Raji (cell line): ENCODE data around the gene U2AF1L4.

Experiments
- POLR2A ChIP-seq: IDR thresholded peaks from 2 replicates; pipeline ENCODE4 v1.6.1; 2011; ENCODE audit warnings: low read depth, low read length, control low read depth; ENCODE audit not compliant: insufficient read depth

The U2AF1L4 gene

DNA sequence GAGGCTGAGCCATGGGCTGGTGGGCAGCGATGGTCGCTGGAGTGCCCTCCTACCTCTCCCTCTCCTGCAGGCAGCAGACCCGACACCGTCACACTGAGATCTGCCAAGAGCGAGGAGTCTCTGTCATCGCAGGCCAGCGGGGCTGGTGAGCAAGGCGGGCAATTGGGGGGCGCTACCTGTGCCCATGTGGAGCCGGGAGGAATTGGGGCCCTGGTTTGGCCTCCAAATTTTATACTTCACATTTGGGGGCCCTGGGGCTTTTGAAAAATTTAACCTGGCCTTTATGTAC, 40.1 kb upstream of the U2AF1L4 start:
- no peak for TF ChIP-seq POLR2A

DNA sequence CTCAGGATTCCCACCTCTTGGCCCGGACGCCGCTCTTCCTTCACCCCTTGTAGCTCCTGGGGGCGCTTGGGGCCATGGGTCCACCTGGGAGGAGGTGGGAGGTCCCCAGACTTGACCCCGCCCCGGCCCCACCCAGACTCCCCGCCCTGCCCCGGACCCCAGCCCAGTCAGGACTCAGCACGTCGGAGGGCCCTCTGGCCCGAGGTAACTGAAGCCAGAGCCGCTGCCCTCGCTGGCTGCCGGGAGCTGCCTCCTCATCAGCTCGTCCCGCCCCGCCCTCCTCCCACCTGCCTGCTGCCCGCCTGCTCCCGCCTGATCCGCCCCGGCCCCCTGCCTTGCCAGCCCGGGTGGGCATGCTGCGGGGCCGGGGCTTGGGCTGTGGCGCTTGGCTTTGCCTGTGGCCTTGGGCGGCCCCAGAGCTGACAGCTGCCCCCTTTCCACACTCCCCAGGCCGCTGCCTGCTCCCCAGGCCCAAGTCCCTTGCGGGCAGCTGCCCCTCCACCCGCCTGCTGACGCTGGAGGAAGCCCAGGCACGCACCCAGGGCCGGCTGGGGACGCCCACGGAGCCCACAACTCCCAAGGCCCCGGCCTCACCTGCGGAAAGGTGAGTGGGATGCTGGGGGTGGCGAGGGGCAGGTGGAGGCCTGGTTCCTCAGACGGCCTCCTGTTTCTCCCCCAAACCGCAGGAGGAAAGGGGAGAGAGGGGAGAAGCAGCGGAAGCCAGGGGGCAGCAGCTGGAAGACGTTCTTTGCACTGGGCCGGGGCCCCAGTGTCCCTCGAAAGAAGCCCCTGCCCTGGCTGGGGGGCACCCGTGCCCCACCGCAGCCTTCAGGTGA, 39.5 kb upstream of the U2AF1L4 start:
- no peak for TF ChIP-seq POLR2A

DNA sequence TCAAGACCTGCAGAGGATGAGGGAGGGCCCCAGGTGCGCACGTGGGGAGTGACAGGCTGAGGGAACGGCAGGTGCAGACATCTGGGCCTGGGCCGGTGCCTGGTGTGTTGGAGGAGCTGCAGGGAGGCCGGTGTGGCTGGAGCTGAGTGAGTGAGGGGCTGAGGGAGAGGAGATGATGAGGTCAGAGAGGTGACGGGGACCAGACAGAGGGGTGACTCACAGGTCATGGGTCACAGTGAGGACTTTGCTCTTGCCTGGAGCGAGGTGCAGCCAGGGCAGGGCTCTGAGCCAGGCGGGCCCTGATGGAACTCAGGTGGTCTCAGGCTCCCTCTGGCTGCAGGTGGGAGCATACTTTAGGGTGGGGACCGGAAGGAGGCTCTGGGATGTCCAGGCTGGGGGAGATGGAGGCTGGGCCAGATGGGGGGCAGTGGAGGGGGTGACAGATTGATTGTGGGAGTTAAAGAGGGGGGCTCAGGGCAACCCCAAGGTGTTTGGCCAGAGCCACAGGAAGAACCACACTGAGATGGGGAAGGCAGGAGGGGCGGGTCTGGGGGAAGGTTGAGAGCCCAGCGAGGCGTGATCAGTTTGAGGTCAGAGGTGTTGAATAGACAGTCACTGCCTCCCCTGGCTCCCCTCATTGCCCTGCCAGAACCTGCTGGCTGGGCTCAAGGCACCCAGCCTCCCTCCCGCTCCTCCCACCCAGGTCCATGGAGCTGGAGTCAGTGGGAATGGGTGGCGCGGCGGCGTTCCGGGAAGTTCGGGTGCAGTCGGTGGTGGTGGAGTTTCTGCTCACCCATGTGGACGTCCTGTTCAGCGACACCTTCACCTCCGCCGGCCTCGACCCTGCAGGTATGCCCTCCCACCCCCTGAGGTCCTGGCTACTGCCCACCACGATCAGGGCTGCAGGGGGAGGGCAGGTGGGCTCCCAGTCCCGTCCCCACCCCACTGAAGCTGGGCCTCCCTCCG, 38.5 kb upstream of the U2AF1L4 start:
- no peak for TF ChIP-seq POLR2A

DNA sequence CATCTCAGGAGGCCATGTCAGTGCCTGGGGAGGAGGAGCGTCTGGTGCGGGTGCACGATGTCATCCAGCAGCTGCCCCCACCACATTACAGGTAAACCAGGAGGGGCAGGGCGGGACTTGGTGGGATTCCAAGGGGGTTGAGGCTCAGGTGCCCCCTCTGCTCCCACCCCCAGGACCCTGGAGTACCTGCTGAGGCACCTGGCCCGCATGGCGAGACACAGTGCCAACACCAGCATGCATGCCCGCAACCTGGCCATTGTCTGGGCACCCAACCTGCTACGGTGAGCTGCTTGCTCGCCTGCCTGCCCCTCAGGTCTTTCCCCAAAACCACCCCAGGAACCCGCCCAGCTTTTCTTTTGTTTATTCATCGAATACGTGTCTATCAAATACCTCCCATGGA, 37.4 kb upstream of the U2AF1L4 start:
- no peak for TF ChIP-seq POLR2A

DNA sequence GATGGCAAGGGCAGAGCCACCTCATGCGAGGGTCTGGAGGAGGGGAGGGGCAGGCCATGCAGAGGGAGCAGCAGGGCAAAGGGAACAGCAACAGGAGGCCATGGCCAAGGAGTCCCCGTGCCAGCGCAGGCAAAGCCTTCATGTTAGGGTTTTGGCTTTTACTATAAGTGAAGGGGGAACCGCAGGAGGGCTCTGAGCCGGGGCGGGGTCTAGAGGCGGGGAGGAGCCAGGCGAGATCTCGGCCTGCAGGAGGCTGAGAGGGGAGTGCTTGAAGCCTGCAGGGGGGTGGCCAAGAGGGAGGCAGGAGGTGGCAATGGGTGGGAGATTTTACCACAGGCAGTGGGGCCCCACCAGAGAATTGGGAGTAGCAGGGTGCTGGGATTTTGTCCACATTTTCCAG, 36.4 kb upstream of the U2AF1L4 start:
- TF ChIP-seq POLR2A, result no peak

DNA sequence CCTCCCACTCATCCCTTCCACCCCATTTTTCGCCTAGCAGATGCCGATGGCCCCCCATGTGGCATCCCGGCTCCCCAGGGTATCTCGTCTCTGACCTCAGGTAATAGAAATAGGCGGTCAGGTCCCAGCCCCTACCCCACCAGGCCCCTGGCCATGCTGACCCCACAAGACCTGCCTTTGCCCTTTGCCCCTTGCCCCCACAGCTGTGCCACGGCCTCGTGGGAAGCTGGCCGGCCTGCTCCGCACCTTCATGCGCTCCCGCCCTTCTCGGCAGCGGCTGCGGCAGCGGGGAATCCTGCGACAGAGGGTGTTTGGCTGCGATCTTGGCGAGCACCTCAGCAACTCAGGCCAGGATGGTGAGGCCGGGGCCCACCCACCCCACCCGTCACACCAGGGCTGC, 35.5 kb upstream of the U2AF1L4 start:
- TF ChIP-seq POLR2A, result no peak

DNA sequence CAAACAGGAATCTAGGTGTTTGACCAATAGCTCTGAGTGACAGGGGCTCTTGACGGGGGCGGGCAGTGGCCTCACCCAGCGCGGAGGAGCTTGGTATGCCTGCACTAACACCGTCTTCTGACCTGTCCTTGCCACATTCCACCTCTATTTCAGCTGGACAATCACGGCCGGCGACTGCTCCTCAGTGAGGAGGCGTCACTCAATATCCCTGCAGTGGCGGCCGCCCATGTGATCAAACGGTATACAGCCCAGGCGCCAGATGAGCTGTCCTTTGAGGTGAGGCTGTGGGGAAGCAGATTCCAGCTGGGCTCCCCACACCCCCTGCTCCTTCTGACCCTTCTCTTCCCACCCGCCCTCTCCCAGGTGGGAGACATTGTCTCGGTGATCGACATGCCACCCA, 34.8 kb upstream of the U2AF1L4 start:
- TF ChIP-seq POLR2A, result no peak

DNA sequence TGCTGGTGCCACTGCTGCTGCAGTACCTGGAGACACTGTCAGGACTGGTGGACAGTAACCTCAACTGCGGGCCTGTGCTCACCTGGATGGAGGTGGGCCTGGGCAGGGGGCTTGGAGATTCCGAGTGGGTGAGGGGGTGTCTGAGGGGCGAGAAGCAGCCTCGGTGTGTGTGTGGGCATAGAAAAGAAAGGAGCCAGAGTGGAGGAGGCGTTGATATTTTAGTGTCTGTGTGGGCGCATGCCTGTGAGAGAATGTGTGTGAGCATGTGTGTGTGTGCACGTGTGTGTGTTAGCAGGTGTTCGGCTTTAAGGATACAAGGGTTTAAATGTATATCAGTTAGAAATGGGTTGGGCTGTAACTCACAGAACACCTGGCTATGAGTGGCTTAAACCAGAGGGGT, 33.8 kb upstream of the U2AF1L4 start:
- no peak for TF ChIP-seq POLR2A

DNA sequence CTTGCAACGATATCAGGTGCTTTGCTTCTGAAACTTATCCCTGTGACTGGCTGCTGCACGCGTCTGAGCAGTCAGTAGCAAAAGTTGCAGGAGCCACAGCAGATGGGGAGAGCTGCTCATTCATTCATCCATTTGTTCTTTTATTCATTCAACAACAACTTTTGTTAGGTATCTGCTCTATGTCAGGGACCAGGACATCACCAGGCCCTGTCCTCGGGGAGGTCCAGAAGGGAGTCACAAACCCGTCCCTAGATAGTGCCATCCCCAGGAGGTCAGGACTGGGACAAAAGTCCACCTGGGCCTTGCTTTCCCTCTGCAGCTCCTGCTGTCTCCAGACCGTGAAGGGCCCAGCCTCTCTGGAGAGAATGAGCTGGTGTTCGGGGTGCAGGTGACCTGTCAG, 32.7 kb upstream of the U2AF1L4 start:
- no peak for TF ChIP-seq POLR2A

DNA sequence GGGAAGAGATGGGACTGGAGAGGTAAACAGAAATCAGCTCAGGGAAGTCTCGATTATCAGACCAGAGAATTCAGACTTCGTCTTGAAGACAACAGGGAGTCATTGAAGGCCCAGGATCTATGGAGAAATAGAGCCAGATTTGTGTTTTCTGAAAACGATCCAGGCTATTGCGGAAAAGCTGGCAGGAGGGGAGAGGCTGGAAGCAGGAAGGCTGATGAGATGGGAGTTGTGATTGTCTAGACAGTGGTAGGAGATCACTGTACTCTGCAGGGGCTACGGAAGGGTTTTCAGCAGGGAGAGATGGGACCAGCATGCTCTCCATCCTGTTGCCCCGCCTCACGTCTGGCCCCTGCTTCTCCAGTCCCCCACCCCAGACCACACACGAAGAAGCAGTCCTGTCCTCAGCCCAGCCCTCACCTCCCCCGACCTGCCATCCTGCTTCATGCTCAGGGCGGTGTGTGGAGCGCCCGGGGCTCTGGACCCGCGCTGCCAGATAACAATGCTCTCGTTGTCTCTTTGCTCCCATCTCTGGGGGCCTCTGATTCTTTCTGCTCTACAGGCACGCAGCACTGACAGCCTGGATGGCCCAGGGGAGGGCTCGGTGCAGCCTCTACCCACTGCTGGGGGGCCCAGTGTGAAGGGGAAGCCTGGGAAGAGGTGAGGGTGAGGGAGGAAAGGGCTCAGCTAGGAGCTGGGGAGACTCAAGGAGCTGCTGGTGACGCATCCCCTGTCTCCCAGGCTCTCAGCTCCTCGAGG, 32.0 kb upstream of the U2AF1L4 start:
- TF ChIP-seq POLR2A, result no peak

DNA sequence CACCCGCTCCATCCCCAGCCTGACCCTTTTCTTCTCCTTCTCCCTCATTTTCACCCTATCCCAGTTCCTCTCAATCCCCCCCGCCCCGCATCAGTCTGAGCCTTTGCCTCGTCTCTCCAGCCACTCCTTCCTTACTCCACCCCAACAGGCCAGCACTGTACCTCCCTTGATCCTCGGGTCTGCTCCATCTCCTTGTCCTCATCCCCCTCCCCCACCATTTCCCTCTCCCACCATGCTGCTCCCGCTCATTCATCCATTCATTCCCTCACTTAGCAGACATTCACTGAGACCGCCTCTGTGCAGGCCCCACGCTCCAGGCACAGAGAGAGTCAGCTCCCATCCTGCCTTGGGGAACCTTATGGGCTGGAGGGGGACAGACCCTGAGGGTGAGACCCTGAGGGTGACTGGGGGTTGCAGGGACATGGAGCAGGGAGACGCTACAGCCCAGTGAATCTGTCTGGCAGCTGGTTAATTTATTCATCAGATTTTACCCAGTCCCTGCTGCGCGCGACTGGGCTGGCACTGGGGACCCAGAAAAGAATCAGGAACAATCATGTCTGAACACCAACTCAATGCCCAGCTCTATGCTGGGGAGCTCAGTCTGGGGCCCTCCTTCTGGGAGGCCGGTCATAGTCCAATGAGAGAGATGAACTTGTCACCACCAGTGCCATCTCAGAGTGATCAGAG, 31.0 kb upstream of the U2AF1L4 start:
- TF ChIP-seq POLR2A, result no peak

DNA sequence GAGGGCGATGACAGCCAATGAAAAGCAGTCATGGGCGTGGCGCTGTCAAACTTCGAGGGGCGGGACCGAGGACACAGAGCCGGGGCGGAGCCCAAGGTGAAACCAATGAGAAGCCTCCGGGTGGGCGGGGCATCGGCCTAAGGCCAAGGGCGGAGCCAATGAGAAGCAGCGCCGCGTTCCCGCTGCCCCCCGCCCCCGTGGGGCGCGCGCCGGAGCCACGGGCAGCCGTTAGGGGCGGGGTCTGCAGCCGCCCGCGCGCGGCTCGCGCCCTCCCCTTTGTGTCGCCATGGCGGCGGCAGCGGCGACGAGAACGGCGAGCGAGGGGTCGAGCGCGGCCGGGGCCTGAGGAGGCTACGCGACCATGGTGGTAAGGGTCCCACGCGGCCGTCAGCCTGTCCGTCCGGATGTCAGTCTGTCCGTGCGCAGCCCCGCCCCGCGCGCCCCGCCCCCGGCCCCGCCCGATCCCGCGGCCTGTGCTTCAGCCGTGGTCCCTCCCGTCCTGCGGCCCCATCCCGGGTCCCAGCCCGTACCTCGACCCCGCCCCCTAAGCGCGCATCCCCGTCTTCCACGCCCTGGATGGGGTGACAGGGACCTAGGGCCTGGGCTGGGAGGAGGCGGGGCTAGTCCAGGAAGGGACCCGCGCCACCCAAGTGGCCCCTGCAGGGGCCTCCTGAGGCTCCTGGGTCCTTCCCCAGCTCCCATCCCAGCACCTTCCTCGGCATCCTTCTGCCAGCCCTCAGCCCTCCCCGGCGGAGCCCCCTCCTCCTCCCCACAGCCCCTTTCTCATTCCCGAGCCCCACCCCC, 30.3 kb upstream of the U2AF1L4 start, which contains the start of gene ARHGAP33:
Gene ARHGAP33 (plus strand): TSS at position 267 of the 804 bp plus-strand sequence. CDS start 95 bp downstream, at position 362.
- peak; percentile 61 for TF ChIP-seq POLR2A

DNA sequence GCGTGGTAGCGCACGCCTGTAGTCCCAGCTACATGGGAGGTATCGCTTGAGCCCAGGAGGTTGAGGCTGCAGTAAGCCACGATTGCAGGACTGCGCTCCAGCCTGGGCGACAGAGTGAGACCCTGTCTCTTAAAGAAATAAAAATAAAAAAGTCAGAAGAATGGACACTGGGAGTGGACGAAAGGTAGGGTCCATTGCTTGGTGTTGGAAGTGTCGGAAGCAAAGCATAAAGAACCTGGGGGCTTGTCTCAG, 29.8 kb upstream of the U2AF1L4 start:
- no peak for TF ChIP-seq POLR2A
